Activated CD8-positive, alpha-beta memory T cell treated with anti-CD3 and anti-CD28 coated beads, Interleukin-2, amount 10 ng/mL, durations not matched to agents 7 days and 5 days (primary cell): ENCODE measurements around the gene ACIN1. TPM values are rescaled to one million over a fixed set of nuclear protein-coding genes. Genes with fewer than 3 reads are reported as not detected.

Experiments
- ATAC-seq: fragments of 150-1000 bp; cut with Tn5 transposase; one replicate; pipeline ENCODE4 v1.10.0; 2021; ENCODE audit warnings: moderate library complexity
- CTCF ChIA-PET: fragments of 350-600 bp; sonication (Branson Sonifier 250); formaldehyde crosslinking; loops from one replicate; lab custom pipeline; 2021; ENCODE audit warnings: antibody characterized with exemption; lab: Charles Lee
- DNase-seq: peaks from one replicate; pipeline ENCODE4 v3.0.0-alpha.2; 2020
- H3K27ac Mint-ChIP-seq: one replicate; pipeline ENCODE4 v1.8.0; 2021; ENCODE audit warnings: mild to moderate bottlenecking, mixed read lengths
- H3K27me3 Mint-ChIP-seq: one replicate; pipeline ENCODE4 v1.8.0; 2021; ENCODE audit warnings: mixed read lengths
- H3K36me3 Mint-ChIP-seq: one replicate; pipeline ENCODE4 v1.8.0; 2021; ENCODE audit warnings: mild to moderate bottlenecking, mixed read lengths
- H3K4me1 Mint-ChIP-seq: one replicate; pipeline ENCODE4 v1.8.0; 2021; ENCODE audit warnings: mixed read lengths
- H3K4me3 Mint-ChIP-seq: one replicate; pipeline ENCODE4 v1.8.0; 2021; ENCODE audit warnings: mild to moderate bottlenecking, moderate library complexity, mixed read lengths
- H3K9me3 Mint-ChIP-seq: one replicate; pipeline ENCODE4 v1.8.0; 2022; ENCODE audit warnings: low read depth, mixed read lengths
- total RNA-seq, 2 experiments: library from RNA; stranded (reverse); gene quantifications; one replicate each; pipeline ENCODE4 v1.2.3, GENCODE V29; 2021

The ACIN1 gene
- total RNA-seq, 2 experiments from 2014 or later = 172 to 204 TPM

DNA sequence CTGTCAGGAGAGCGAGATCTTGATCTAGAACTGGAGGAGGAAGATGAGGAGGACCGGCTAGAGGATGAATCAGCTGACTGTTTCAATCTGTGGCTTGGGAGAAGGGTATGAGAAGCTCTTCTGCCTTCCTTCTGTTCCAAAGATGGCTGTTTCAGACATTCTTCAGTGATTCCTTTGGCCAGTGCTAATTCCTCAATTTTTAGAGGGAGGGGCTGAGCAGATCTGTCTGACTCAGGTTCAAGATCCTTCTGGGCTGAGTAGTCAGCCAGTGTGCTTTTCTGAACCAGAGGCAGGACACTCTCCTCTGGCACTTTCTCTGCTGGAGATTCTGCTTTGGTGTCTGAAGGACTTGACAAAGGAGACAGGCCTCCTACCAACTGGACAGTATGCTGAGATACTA is 15.2 kb downstream of the ACIN1 start:
- Mint-ChIP-seq H3K27ac (no peak overlapping the region), H3K27me3 (no peaks in the 10 kb centered on the region), H3K36me3 (peaks cover 42% of the 10 kb centered on the region), H3K4me3 (no peak overlapping the region), H3K4me1 (peaks cover 2% of the 10 kb centered on the region), H3K9me3 (no peaks in the 10 kb centered on the region)
- DNase-seq (no peak), ATAC-seq (no peak)
- CTCF ChIA-PET = interaction anchor here (2.1 to 7.7 kb wide), 2 partner anchors 9 to 12 kb away, joined by 8 to 56 read pairs; no protein-coding TSS in a partner anchor

DNA sequence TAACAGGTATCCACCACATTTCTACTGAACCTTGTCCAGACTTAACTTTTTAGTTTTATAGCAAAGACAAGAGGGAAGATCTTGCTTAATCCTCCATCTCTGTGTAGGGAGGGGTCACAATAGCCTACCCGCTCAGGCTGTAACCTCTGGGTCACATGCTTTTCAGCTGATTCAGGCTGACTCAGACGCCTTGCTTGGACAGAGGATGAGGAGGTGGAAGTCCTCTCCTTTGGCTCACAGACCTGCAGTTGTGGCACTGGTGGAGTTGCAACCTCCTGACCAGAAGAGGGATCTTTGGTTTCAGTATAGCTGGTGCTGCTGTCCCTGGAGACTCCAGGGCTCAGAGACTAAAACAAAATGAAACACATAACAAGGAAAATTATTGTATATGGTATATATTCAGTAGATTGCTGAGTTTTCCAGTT is 16.2 kb downstream of the ACIN1 start:
- DNase-seq (no peak), ATAC-seq (no peak)
- H3K36me3 Mint-ChIP-seq = peaks cover 42% of the 10 kb centered on the region
- H3K9me3 Mint-ChIP-seq = no peaks in the 10 kb centered on the region
- H3K4me1 Mint-ChIP-seq = peaks cover 2% of the 10 kb centered on the region
- CTCF ChIA-PET = interaction anchor here (1.4 to 7.7 kb wide), 3 partner anchors 11 to 84 kb away, joined by 4 to 56 read pairs (median 33); partner anchors contain the start of genes ACIN1 and C14orf119
- H3K4me3 Mint-ChIP-seq = no peak overlapping the region
- H3K27ac Mint-ChIP-seq = peak overlapping the region; percentile 28
- no peaks in the 10 kb centered on the region for H3K27me3 Mint-ChIP-seq

DNA sequence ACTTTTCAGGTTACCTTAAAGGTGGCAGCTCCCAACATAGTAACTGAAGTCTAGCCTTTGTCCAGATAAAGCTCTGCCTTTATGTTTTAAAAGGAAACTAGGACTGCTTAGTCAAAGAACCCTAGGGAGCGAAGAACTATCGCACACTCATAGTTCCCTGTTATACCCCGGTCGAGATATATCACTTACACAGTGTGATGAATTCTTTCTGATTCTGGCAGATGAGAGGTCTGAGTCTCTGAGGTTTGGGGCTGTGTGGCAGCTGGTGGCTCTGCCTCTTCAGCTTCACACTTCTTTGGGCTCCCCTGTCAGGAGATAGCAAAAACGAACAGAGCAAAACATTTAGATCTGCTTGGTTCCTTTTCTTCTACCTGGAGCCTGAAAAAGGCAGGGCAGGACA is 17.0 kb downstream of the ACIN1 start:
- no peak overlapping the region for H3K4me3 Mint-ChIP-seq
- ATAC-seq = no peak
- peak overlapping the region; percentile 6 for H3K27ac Mint-ChIP-seq
- no peaks in the 10 kb centered on the region for H3K27me3 Mint-ChIP-seq
- peaks cover 40% of the 10 kb centered on the region for H3K36me3 Mint-ChIP-seq
- H3K9me3 Mint-ChIP-seq = no peaks in the 10 kb centered on the region
- CTCF ChIA-PET = interaction anchor here (0.9 to 7.7 kb wide), 14 partner anchors 10 to 295 kb away, joined by 3 to 56 read pairs (median 8); partner anchors contain the start of genes ACIN1, AJUBA, C14orf119 and CDH24
- DNase-seq = no peak
- H3K4me1 Mint-ChIP-seq = peaks cover 2% of the 10 kb centered on the region

DNA sequence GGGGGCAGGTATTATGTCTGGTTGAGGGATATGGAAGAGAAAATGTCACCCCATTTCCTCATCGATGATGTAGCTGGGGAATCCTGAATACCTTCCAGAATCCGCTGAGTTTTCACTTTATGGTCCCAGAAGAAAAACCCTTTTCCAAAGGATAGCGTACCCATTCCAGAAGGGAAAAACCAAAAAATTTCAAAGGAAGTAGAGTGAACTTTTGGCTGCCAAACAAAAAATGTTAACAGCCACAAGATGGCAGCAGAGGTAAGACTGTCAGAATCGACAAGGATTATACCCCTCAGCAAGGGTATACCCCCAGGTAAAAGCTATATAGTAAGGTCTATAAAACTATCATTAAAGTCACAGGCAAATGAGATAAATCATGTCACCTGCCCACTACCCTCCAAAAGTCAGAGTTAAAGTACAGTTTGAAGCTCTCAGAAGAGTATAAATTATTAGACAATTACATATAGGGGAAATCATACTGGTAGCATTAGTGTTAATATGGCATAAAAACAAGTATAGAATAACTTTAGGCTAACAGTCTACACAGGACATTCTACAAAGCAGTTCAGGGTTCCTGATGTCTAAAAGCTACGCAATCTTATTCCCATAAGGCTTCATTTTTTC is 18.0 kb downstream of the ACIN1 start:
- Mint-ChIP-seq H3K27ac (no peak overlapping the region), H3K4me1 (peaks cover 6% of the 10 kb centered on the region), H3K4me3 (no peak overlapping the region), H3K9me3 (no peaks in the 10 kb centered on the region), H3K27me3 (no peaks in the 10 kb centered on the region), H3K36me3 (peaks cover 48% of the 10 kb centered on the region)
- CTCF ChIA-PET = interaction anchor here (0.5 to 7.7 kb wide), 28 partner anchors 8 to 303 kb away, joined by 3 to 56 read pairs (median 4); partner anchors contain the start of genes ACIN1, AJUBA, C14orf119 and CDH24
- DNase-seq (no peak), ATAC-seq (peak; percentile 58)

DNA sequence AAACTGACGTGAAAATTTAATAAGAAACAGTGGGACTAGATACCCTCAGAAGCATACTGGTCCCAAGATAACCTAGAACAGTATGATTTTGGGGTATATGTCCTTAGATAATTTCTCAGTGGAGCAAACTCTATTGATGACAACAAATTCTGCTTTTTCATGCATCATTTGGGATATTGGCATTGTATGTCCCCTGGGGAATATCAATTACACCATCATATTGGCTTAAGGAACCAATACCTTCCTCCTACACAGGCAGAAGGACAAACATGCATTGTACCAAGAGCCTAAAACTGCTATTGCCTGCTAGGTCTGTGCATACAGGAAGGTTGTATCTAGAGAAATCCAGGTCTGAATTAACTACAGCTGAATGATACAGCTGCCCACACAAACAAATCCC is 20.0 kb downstream of the ACIN1 start:
- CTCF ChIA-PET = interaction anchor here (0.9 to 1.6 kb wide), 3 partner anchors 17 to 46 kb away, joined by 3 to 4 read pairs (median 3); no protein-coding TSS in a partner anchor
- H3K36me3 Mint-ChIP-seq = peaks cover 41% of the 10 kb centered on the region
- no peak overlapping the region for H3K27ac Mint-ChIP-seq
- H3K27me3 Mint-ChIP-seq = no peaks in the 10 kb centered on the region
- ATAC-seq = no peak
- no peaks in the 10 kb centered on the region for H3K9me3 Mint-ChIP-seq
- no peak overlapping the region for H3K4me3 Mint-ChIP-seq
- H3K4me1 Mint-ChIP-seq = peaks cover 17% of the 10 kb centered on the region
- DNase-seq = no peak

DNA sequence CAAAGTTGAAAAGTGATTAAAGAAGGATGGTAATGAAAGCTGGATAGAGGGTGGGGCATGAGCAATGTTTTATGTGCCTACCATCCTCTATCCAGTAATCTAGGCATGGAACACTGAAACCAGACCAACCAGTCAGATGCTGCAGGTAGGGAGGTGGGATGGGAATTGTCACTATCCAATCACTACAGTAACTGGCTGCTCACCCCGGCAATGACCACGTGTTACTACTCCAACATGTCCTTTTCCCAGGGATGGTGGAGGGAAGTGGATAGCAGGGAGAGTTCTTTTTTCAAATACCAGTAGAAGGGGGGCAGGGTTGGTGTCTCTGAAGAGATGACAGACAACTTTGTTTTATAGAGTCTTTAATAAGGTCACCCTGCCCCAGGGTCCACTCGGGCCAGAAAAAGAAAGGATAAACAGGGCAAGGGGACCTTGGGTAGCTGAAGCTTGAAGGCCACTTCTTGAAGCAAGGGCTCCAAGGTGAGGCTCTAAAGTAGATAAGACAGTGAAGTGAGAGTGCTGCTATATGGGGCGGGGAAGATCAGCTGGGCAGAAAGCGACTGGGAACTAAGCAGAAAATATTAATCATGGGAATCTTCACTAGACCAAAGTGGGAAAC is 22.9 kb downstream of the ACIN1 start:
- no peaks in the 10 kb centered on the region for H3K9me3 Mint-ChIP-seq
- DNase-seq (no peak), ATAC-seq (no peak)
- H3K36me3 Mint-ChIP-seq = peaks cover 44% of the 10 kb centered on the region
- H3K4me1 Mint-ChIP-seq = peaks cover 30% of the 10 kb centered on the region
- no peaks in the 10 kb centered on the region for H3K27me3 Mint-ChIP-seq
- H3K27ac Mint-ChIP-seq = peak overlapping the region; percentile 91
- H3K4me3 Mint-ChIP-seq = peak overlapping the region; percentile 90
- CTCF ChIA-PET = interaction anchor here (0.7 to 3.4 kb wide), 21 partner anchors 9 to 392 kb away, joined by 3 to 26 read pairs (median 5); partner anchors contain the start of genes ACIN1, AJUBA, C14orf119 and CDH24

DNA sequence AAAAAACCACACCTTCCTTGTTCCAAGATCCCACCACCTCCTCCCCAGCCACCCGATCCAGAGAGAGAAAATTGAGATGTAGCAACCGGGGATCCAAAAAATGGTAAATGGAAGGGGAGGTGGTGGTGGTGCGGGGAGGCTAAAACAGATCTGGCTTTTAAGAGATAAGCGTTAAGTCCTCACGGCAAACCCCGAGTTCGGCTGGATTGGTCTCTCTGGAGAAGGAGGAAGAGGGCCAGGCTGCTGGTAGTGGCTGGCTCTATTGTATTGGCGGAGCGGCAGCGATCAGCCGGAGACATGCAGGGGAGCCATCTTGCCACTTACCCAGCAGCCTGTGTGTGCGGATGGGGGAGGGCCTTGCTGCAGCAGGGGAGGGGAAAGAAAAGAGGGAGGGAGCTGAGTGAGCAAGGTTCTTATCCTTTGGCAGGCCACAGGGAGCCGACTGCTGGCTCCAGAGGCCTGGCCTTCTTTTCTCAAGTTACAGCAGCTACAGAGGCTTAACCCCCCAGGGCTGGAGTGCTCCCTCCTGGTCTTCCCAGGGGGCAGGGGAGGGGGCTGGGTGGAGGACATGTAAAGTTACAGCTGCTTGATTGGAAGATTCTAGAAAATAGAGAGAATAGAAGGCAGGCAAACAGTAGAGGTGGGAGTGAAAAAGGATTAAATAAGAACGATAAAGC is 23.6 kb downstream of the ACIN1 start:
- Mint-ChIP-seq H3K4me3 (peak overlapping the region; percentile 90), H3K27ac (peak overlapping the region; percentile 91), H3K9me3 (no peaks in the 10 kb centered on the region), H3K4me1 (peaks cover 30% of the 10 kb centered on the region), H3K36me3 (peaks cover 45% of the 10 kb centered on the region), H3K27me3 (no peaks in the 10 kb centered on the region)
- DNase-seq (peak; percentile 90), ATAC-seq (peak; percentile 98)
- CTCF ChIA-PET = interaction anchor here (0.7 to 3.4 kb wide), 26 partner anchors 9 to 506 kb away, joined by 3 to 26 read pairs (median 5); partner anchors contain the start of genes ACIN1, AJUBA, C14orf119 and CDH24

DNA sequence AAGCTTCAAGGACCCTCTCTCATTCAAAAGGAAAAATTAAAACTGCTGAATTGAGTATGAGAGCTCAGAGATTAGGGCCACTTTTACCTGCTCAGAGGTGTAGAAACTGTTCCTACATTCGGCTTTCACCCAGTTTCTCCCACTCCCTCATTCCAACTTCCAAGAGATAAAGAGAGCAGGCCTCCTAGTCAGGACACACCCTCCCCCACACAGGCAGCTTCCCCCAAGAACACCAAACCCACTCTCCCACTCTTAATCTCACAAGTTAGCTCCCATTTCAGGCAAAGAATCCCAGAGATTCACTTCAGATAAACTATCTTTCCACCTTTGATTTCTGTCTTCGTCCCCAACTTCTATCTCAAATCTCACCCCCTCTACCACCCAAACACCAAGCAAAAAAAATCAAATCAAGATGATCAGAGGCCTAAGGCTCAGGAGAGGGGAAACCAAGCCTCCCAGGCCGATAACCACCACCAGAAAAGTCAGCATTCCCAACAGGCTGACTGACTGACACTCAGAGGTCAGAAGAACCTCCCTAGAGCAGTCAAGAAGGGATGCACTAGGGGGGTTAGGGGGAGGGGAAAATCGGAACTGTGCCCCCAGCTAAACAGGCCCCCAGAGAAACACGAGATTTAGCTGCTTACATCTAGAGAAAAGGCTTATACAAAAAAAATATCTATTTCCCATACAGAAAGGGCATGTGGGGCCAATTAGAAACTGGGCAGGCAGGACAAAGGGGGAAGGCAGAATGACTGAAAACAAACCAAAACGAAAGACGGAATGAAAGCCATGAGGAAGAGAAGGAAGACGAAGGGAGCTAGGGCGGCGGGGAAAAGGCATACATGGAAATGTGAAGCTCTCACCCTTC is 24.4 kb downstream of the ACIN1 start:
- H3K27me3 Mint-ChIP-seq = no peaks in the 10 kb centered on the region
- ATAC-seq (no peak), DNase-seq (no peak)
- CTCF ChIA-PET = interaction anchor here (0.8 to 3.4 kb wide), 25 partner anchors 8 to 505 kb away, joined by 3 to 26 read pairs (median 5); partner anchors contain the start of genes ACIN1, AJUBA, C14orf119 and CDH24
- peak overlapping the region; percentile 90 for H3K4me3 Mint-ChIP-seq
- peaks cover 46% of the 10 kb centered on the region for H3K36me3 Mint-ChIP-seq
- H3K4me1 Mint-ChIP-seq = peaks cover 34% of the 10 kb centered on the region
- no peaks in the 10 kb centered on the region for H3K9me3 Mint-ChIP-seq
- H3K27ac Mint-ChIP-seq = peak overlapping the region; percentile 91

DNA sequence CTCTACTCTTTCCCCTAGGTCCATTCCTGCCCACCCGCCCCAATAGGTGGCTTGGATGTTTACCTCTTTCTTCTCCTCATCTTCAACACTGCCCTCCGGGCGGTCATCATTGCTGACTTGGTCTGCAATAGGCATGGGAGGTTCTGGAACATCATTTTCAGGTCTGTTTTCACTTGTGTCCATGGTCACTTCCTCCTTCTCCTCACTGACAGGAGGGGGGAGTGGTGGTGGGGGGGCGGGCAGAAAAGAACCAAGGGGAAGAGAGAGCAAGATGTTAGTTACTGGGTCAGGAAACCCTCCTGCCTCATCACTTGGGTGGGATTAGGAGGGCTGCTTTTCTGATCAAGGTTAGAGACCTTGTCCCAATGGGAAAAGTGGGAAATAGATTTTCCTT is 25.5 kb downstream of the ACIN1 start:
- ATAC-seq = no peak
- H3K27ac Mint-ChIP-seq = no peak overlapping the region
- H3K4me1 Mint-ChIP-seq = peaks cover 34% of the 10 kb centered on the region
- CTCF ChIA-PET = interaction anchor here (0.7 to 19.1 kb wide), 57 partner anchors 10 to 471 kb away, joined by 3 to 867 read pairs (median 6); partner anchors contain the start of genes ABHD4, ACIN1, AJUBA and C14orf119
- no peak overlapping the region for H3K4me3 Mint-ChIP-seq
- H3K36me3 Mint-ChIP-seq = peaks cover 45% of the 10 kb centered on the region
- no peaks in the 10 kb centered on the region for H3K9me3 Mint-ChIP-seq
- DNase-seq = no peak
- no peaks in the 10 kb centered on the region for H3K27me3 Mint-ChIP-seq

DNA sequence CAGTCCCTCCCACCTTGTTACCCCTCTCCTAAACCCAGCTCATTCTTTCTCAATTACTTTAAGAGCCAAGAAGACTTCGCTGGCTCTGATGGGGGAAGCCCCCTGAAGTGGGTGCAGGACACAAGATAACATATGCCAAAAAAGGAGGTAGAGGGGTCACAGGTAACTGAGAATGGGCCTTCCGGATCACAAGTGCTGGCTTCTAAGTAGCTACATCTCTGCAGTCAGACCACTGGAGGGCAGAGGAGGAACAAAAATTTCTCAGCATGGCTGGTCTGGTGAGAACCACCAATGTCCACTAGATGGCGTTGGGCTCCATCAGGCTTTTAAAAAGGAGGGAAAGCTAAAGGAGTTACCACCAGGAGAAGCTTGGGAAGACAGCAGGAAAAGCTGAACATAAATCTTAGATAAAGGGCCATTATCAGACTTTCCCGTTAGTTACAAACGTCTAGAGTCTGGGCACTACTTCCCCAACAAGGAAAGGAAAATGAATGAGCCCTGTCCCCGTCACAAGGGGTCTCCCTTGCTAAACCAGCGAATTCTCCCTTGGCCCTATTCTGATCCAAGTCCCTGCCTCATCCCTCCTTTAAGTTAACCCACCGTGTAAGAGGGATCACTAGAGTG is 26.0 kb downstream of the ACIN1 start:
- Mint-ChIP-seq H3K9me3 (no peaks in the 10 kb centered on the region), H3K4me3 (peak overlapping the region; percentile 48), H3K27me3 (no peaks in the 10 kb centered on the region), H3K36me3 (peaks cover 48% of the 10 kb centered on the region), H3K27ac (peak overlapping the region; percentile 50), H3K4me1 (peaks cover 34% of the 10 kb centered on the region)
- DNase-seq = peak; percentile 85
- CTCF ChIA-PET = interaction anchor here (0.7 to 19.1 kb wide), 67 partner anchors 10 to 1623 kb away, joined by 3 to 867 read pairs (median 5); partner anchors contain the start of genes ABHD4, ACIN1, AJUBA and C14orf119
- peak; percentile 75 for ATAC-seq

DNA sequence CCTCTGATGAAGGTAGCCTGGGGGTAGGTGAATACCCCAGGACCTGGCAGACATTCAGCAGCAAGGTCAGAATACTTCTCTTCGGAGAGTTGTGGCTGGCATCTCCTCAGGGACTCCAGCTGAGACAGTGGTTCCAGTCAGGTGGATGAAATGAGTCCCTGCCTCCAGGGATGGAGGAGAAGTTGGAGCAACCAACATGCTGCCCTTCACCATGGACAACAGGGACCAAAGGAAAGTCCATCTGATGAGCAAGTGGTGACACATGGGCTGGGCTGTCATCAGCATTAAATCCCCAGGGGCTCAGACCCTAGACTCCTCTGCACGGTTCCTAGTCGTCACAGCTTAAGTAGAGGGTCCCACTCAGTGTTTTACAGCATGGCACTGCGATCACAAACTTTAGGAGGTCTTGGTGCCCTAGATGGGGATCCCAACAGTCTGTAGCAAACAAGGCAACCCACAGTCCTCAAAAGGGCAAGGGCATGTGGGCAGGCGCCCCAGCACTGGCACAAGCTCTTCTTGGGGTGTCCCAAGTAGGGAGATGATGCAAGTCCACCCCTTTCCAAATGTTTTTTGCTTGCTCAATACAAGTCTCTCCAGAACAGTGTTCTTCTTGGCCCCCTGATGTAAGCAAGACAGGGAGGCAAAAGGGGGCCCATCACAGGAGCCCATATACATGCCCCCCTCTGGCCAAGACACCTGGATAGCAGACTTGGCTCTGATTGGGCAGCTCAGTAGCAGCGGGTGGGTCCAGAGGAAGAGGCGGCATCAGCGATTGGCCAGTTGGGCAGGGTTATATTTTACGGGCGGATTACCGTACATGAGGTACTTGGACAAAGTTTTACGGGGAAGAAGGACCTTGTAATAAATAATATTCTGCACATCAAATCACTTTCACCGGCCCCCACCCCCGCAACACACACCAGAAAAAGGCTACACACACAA is 26.8 kb downstream of the ACIN1 start:
- Mint-ChIP-seq H3K36me3 (peaks cover 53% of the 10 kb centered on the region), H3K4me1 (peaks cover 34% of the 10 kb centered on the region), H3K9me3 (no peaks in the 10 kb centered on the region), H3K27ac (no peak overlapping the region), H3K27me3 (no peaks in the 10 kb centered on the region), H3K4me3 (no peak overlapping the region)
- CTCF ChIA-PET = interaction anchor here (0.7 to 19.1 kb wide), 66 partner anchors 9 to 1622 kb away, joined by 3 to 867 read pairs (median 5); partner anchors contain the start of genes ABHD4, ACIN1, AJUBA and C14orf119
- ATAC-seq (no peak), DNase-seq (no peak)
